ENCODE measurements around the gene TFDP3.

TFDP3 gene

DNA sequence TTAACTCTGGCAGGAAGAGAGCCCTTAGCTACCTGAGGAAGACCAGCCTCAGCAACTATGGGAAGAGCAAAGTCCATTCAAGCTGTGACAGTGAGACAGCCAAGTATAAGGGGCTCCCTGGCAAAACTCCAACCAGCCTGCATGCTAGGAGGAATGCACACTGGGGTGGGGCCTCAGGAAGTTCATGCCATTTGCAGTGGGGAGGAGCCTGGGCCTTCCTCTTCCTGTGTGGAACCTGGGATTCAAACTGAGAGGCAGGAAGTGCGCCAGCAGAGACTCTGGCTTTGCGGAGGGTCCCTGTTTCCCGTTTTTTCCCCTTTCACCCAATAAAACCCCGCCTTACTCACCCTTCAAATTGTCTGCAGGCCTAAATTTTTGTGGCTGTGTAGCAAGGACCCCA, 33.0 kb downstream of the TFDP3 start:
- no peak for DNase-seq

DNA sequence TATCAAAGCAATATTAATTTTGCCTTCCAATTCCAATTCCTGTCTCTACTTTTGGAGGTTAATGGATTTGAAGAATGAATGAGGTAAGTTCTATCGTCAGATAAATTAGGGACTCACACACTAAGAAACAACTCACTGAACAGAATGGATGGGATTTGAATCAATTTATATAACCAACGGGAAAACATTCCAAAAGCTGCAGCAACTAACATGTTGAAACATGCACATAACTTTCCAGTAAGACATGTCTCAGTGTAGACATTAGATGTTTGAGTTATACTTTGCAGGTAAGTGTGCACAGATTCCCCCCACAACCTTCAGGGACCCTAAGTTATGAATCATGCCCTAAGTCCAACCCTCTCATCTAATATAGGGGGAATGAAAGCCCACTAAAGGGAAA, 34.3 kb downstream of the TFDP3 start:
- no peak for DNase-seq

DNA sequence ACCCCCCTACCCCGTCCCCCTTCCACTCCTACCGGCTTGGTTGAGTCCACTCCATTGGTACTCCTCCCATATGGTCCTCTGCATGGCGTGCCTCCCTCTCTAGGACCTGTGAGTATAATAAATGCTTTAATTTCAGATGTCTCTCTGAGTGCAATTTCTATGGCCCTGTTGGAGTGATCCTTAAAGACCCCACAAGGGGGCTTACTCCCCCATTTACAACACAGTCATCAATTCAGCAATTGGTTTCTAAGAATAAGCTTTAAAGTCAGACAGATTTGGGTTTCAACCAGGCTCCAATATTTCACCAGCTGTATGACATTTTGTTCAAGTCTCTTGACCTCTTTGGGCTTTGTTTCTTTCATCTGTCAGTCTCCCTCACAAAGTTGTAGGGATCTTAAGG, 38.7 kb downstream of the TFDP3 start:
- DNase-seq: no peak

DNA sequence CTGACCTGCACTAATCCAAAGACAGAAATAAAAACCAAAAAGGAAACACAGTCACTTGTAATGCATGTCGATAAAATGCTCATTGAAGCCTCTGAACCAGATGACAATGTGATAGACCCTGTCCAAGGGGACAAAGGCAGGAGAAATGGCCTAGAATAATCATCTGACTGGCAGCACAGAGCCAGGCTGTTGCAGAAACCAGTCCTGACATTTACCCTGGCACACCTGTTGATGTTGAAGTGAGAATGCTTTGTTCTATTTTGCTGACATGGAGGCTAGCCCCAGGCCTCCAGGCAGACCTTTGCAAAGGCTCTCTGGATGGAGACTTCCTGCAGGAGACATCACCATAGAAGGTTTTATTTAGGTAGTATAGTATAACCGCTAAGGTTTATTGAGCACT, 41.0 kb downstream of the TFDP3 start:
- no peak for DNase-seq

DNA sequence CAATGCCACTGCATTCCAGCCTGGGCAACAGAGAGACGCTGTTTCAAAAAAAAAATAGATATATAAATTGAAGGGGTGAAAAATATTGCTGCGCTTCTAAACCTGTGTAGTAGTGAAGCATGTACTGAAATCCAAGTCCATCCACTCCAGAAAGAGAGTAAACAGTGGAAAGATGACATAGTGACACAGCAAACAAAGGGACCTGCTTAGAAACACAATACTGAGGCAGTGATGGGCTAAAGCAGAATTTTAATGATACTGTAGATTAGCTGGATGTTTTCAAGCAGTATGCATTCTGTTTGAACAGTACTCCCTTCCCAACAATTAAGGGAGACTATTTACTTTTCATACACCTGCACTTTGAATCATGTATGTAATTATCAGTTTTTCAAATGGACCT, 42.5 kb downstream of the TFDP3 start:
- DNase-seq: peak; percentile 73

DNA sequence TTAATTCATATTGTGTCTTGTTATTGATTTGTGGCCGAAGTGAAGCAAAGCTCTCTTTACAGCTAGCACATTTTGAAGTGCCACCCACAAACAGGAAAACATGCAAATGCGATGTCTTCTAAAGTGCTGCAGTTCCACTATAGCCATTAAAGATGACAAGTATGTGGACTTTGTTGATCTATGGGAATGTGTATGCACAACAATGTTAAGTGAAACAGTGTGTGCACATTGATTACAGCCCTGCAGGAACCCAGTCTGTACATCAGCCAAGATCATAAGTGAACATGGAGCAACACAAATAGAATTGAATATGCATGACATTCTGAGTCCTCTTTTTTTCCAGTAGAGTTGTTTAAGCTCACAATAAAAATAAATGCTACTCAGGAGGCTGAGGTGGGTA, 43.0 kb downstream of the TFDP3 start:
- no peak for DNase-seq

DNA sequence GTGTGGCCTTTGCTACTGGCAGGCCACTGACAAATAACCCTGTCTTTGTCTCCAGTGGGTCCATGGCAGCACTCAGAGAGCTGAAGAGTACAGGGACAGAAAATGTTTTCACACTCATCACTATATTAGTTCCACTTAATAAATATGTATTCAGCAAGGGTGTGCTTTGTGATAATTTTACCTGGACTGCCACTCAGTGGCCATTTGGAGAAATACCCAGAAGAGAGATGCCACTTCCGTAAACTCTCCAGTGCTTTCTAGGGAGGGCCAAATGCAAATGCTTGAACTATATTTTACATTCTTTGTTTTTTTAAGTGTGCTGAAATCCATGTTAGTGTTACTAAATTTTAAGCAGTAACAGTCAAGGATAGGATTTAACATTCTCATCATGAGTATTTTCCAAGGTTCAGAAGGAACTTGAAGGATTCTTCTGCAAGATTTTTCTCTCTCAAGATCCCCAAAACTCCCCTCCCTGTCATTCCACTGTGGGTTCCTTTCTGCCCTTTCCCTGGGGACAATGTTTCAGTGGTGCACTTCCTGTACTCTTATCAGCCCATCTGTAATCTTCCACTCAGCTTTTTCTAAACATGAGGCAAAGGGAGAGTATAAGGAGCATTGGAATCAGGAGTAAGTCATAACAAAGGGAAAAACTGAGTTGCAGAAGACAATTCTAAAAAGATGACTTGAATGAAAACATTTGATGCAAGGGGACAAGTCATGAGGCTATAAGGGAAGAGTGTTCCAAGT, 46.0 kb downstream of the TFDP3 start:
- peak; percentile 9 for DNase-seq

Measured in NCI-H1092 treated with DMSO at 0.1 percent for 48 hours (cell line).